Esophagus squamous epithelium (tissue), 4 donors: ENCODE results near the gene NOXA1.

Source experiments
- POLR2A ChIP-seq, 4 donors: fragments of 450-650 bp; IDR thresholded peaks; one replicate each; pipeline ENCODE4 v1.6.1; 2017; ENCODE audit warnings: antibody characterized with exemption in 4 of 4, mild to moderate bottlenecking in 4 of 4, moderate library complexity in 3 of 4
- TF ChIP-seq, protein P1 (sequence below), 6 experiments: fragments of 450-650 bp in 4 of 6; fragments of 200-600 bp in 2 of 6; sonication (generic) in 2 of 6; IDR thresholded peaks; one replicate each; pipeline ENCODE4 v1.5.1; 2016 to 2019; ENCODE audit warnings: antibody characterized with exemption in 6 of 6, mild to moderate bottlenecking in 4 of 6, moderate library complexity in 4 of 6

DNA sequence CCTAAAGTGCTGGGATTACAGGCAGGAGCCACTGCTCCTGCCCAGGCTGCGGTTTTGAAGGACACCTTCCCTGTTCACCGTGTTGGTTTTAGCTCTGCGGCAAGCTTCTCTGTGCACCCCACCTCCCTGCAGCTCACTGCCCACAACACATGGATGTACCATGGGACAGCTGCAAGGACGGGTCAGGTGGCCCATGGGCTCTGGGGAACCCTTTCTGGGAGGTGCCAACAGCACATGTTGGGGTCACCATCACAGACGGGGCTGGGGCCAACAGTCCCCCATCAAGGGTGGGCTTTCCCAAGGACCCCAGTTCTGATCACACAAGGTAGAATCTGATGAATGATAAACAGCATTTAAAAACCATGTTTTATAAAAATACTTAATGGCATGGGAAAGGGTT is 7.7 kb upstream of the NOXA1 start:
- TF ChIP-seq, protein P1, sequence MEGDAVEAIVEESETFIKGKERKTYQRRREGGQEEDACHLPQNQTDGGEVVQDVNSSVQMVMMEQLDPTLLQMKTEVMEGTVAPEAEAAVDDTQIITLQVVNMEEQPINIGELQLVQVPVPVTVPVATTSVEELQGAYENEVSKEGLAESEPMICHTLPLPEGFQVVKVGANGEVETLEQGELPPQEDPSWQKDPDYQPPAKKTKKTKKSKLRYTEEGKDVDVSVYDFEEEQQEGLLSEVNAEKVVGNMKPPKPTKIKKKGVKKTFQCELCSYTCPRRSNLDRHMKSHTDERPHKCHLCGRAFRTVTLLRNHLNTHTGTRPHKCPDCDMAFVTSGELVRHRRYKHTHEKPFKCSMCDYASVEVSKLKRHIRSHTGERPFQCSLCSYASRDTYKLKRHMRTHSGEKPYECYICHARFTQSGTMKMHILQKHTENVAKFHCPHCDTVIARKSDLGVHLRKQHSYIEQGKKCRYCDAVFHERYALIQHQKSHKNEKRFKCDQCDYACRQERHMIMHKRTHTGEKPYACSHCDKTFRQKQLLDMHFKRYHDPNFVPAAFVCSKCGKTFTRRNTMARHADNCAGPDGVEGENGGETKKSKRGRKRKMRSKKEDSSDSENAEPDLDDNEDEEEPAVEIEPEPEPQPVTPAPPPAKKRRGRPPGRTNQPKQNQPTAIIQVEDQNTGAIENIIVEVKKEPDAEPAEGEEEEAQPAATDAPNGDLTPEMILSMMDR (IDR thresholded peaks at IDR 0.05): no peak
- no peak for TF ChIP-seq POLR2A (IDR thresholded peaks at IDR 0.05)
